Aorta (tissue), 5 donors: ENCODE measurements around the gene MAGEB6B. TPM values are rescaled to one million over a fixed set of nuclear protein-coding genes. Genes with fewer than 3 reads are reported as not detected.
"Not testable (repeated sequence)": the region's sequence is repeated elsewhere in the genome, so short reads cannot be mapped to it uniquely, and the experiment has no call there.

ENCODE experiments used
- ATAC-seq: fragments of 200-7000 bp; cut with Tn5 transposase; one replicate; pipeline ENCODE4 v1.9.1; 2022; ENCODE audit warnings: moderate library complexity; ENCODE audit not compliant: low FRiP score
- DNase-seq, 2 donors: peaks; one replicate each; pipeline ENCODE4 v3.0.0-alpha.2; 2020
- H3K27ac ChIP-seq, 2 donors: one replicate each; pipeline ENCODE4 v1.5.1; 2013; ENCODE audit warnings: low read length in 2 of 2, mild to moderate bottlenecking in 2 of 2, moderate library complexity in 2 of 2, control low read depth in 1 of 2, inconsistent platforms in 1 of 2, low read depth in 1 of 2
- H3K27me3 ChIP-seq, 2 donors: one replicate each; pipeline ENCODE4 v1.6.1; 2013; ENCODE audit warnings: control low read depth in 1 of 2, low read length in 1 of 2, mild to moderate bottlenecking in 1 of 2, moderate library complexity in 1 of 2; ENCODE audit not compliant: insufficient read depth in 2 of 2, control insufficient read depth in 1 of 2
- H3K36me3 ChIP-seq, 2 donors: one replicate each; pipeline ENCODE4 v1.6.1; 2013; ENCODE audit warnings: control low read depth in 1 of 2, low read length in 1 of 2, mild to moderate bottlenecking in 1 of 2; ENCODE audit not compliant: insufficient read depth in 2 of 2, control insufficient read depth in 1 of 2
- H3K4me1 ChIP-seq, 2 donors: one replicate each; pipeline ENCODE4 v1.6.1; 2013; ENCODE audit warnings: low read length in 2 of 2, control low read depth in 1 of 2, mild to moderate bottlenecking in 1 of 2, moderate library complexity in 1 of 2; ENCODE audit not compliant: insufficient read depth in 2 of 2, control insufficient read depth in 1 of 2
- H3K4me3 ChIP-seq, 2 donors: one replicate each; pipeline ENCODE4 v1.5.1; 2013; ENCODE audit warnings: low read length in 2 of 2, control low read depth in 1 of 2, mild to moderate bottlenecking in 1 of 2
- H3K9me3 ChIP-seq: one replicate; pipeline ENCODE4 v1.6.1; 2013; ENCODE audit warnings: mild to moderate bottlenecking, low read length; ENCODE audit not compliant: control insufficient read depth
- WGBS, 2 donors: extraction: QIAGEN DNeasy Blood & Tissue Kit; methylation state at CpG; one replicate each; pipeline ENCODE4 v1.1.7; 2013; 5-methylcytosine and 5-hydroxymethylcytosine counted together
- intact Hi-C, 2 donors: fragments of 100-400 bp; cut with DNase I; formaldehyde crosslinking; loops; one replicate each; pipeline versions ENCODE4 v1.14.2 to v1.15.0; 2022
- long read RNA-seq, 2 donors: library from polyadenylated mRNA; unstranded; transcript quantifications; one replicate each; pipeline ENCODE4 v2.0.0, GENCODE V29; 2020 to 2021
- polyA plus RNA-seq, 2 donors: library from polyadenylated mRNA; stranded (reverse); fragments of 200-250 nt; gene quantifications; one replicate each; pipeline ENCODE4 v1.2.3, GENCODE V29; 2013
- total RNA-seq, 2 donors: library from RNA; stranded (reverse); fragmentation: NEBNext Ultra II Directional; extraction: Animal tissue kit (Norgen Biotek cat#: 25700); gene quantifications; one replicate each; pipeline ENCODE4 v1.2.1, GENCODE V29; 2021
- donor health status: healthy with polysubstance abuse.
- donor health status: Bipolar disorder and iron deficiency.
- donor health status: DM: no; HTN: no; CAD: no.
- donor health status: DM: no; HTN: no; CAD: no.
- donor health status: DM: yes; HTN: yes; CAD: no.

Gene MAGEB6B
- total RNA-seq (not detected), polyA plus RNA-seq (not detected)
- long read RNA-seq, donor 1: 0 reads
- long read RNA-seq, donor 2: 0 reads

- Histone ChIP-seq H3K4me1 (no peaks in the 10 kb centered on the region), H3K4me3 (no peak within 1 kb of the TSS), H3K27me3 (no peaks in the 10 kb centered on the region), H3K27ac (no peak within 1 kb of the TSS), H3K9me3 (no peaks in the 10 kb centered on the region), H3K36me3 (no peaks in the 10 kb centered on the region)
- intact Hi-C loops: no loop called here
- 90 to 95% methylated on average over 10 of the region's 10 CpGs for WGBS, 2 donors
- DNase-seq: no peak
- no peak for ATAC-seq
Observed at GRCh38 chrX:26160301-26160700, at the start of gene MAGEB6B. TSS of gene MAGEB6B (plus strand) at chrX:26160601. CDS start at chrX:26160601, 0 bp downstream.

DNA sequence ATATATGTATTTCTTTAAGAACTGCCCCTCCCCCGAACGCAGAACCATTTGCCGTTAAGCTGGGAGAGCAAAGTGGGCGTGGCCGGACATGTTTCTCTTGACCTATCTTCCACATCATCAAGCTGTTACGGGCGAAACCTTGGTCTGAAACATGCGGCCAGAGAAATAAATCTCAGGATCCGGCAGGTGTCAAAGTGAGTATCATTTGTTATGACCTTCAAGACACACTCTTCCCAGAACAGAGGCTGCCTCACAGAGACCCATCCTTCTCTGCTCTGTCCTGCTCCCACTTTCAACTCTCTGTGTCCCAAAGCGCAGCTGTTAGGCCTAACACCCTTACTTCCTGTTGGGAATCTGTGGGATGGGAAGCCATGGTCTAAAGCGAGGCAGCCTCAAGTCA lies 22.1 kb upstream of the MAGEB6B start, which contains the start of gene MAGEB18:
TSS of gene MAGEB18 (plus strand) at position 70 of the 400 bp plus-strand sequence. CDS start 643 bp downstream, outside the sequence.
- Histone ChIP-seq H3K4me3 (no peak within 1 kb of the TSS), H3K27me3 (no peaks in the 10 kb centered on the region), H3K4me1 (no peaks in the 10 kb centered on the region), H3K27ac (no peak within 1 kb of the TSS), H3K36me3 (no peaks in the 10 kb centered on the region), H3K9me3 (no peaks in the 10 kb centered on the region)
- intact Hi-C loops: no loop called here
- 80 to 87% methylated on average over 11 of the region's 11 CpGs for WGBS, 2 donors
- no peak for ATAC-seq
- no peak for DNase-seq

GRCh38 chrX:26146024-26146423 lies 14.4 kb upstream of the MAGEB6B start:
- Histone ChIP-seq H3K27ac (no peak overlapping the region), H3K4me3 (no peak overlapping the region), H3K9me3 (no peaks in the 10 kb centered on the region), H3K4me1 (no peaks in the 10 kb centered on the region), H3K36me3 (no peaks in the 10 kb centered on the region), H3K27me3 (no peaks in the 10 kb centered on the region)
- WGBS, 2 donors: 6 to 9% methylated on average over 2 of the region's 2 CpGs
- intact Hi-C loops: no loop called here
- DNase-seq: no peak
- no peak for ATAC-seq

- intact Hi-C loops: no loop called here
- Histone ChIP-seq H3K36me3 (no peaks in the 10 kb centered on the region), H3K9me3 (no peaks in the 10 kb centered on the region), H3K4me3 (no peak within 1 kb of the TSS), H3K27ac (no peak within 1 kb of the TSS), H3K4me1 (no peaks in the 10 kb centered on the region), H3K27me3 (no peaks in the 10 kb centered on the region)
- ATAC-seq: no peak
- WGBS, 2 donors: 84 to 91% methylated on average over 17 of the region's 17 CpGs
- DNase-seq: no peak
Observed at GRCh38 chrX:26192204-26192603, 31.8 kb downstream of the MAGEB6B start, which contains the start of gene MAGEB6. TSS of gene MAGEB6 (plus strand) at chrX:26192440. CDS start at chrX:26193847, 1,407 bp downstream.

DNA sequence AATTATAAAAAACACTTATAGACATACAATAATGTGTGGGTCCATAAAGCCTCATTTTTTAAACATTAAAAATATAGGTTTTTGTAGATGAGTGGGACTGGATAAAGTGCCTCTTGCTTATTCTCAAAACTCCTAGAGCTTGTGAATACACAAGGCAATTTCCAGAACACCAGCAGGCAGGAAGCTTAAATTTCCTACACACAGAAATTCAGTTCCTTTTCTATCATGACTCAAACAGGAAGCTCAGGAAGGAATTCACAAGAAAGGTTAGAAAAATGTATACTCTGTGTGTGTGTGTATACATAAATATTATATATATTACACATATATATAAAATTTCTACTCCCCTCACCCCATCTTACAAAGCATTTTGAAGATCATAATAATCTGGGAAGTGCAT lies 43.2 kb downstream of the MAGEB6B start:
- intact Hi-C loops: no loop called here
- Histone ChIP-seq H3K27me3 (no peaks in the 10 kb centered on the region), H3K36me3 (no peaks in the 10 kb centered on the region), H3K4me3 (no peak overlapping the region), H3K4me1 (no peaks in the 10 kb centered on the region), H3K9me3 (no peaks in the 10 kb centered on the region), H3K27ac (no peak overlapping the region)
- no peak for DNase-seq
- no peak for ATAC-seq

DNA sequence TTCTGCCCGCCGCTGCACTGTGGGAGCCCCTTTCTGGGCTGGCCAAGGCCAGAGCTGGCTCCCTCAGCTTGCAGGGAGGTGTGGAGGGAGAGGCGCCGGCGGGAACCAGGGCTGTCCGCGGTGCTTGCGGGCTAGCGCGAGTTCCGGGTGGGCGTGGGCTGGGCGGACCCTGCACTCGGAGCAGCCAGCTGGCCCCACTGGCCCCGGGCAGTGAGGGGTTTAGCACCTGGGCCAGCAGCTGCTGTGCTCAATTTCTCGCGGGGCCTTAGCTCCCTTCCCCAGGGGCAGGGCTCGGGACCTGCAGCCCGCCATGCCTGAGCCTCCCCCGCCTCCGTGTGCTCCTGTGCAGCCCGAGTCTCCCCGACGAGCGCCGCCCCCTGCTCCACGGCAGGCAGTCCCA lies 44.3 kb downstream of the MAGEB6B start:
- H3K4me3 ChIP-seq, intact Hi-C loops, H3K9me3 ChIP-seq, H3K27me3 ChIP-seq, H3K27ac ChIP-seq, ATAC-seq, H3K36me3 ChIP-seq, DNase-seq, H3K4me1 ChIP-seq: not testable (repeated sequence)
- WGBS, 2 donors: 94 to 97% methylated on average over 25 to 27 of the region's 27 CpGs

DNA sequence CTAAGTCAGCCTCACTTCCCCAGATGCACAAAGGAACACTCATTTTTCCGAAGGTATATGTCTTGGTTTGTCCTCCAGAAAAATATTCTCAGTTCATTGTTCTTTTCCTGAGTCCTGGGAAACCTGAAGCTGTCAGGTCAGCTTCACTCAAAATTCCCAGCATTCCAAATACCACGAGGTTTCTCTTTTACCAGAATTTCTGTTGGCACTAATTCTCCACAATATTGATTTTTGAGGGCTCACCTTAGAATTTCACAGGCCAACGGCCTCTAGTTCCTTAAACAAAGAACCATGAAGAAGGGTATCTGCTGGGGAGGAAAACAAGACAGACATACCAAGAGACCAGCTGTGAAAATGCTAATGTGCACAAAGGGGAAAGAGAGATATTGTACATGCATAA lies 47.6 kb downstream of the MAGEB6B start:
- 29 to 41% methylated on average over 3 of the region's 3 CpGs for WGBS, 2 donors
- Histone ChIP-seq H3K27ac (no peak overlapping the region), H3K4me3 (no peak overlapping the region), H3K4me1 (no peaks in the 10 kb centered on the region), H3K9me3 (no peaks in the 10 kb centered on the region), H3K27me3 (no peaks in the 10 kb centered on the region), H3K36me3 (no peaks in the 10 kb centered on the region)
- no peak for DNase-seq
- no peak for ATAC-seq
- intact Hi-C loops: no loop called here

Other genes starting within 250 kb of the MAGEB6B start
- gene MAGEB18, start 22.3 kb upstream of the MAGEB6B start, total RNA-seq: not detected
- not detected for gene MAGEB18, start 22.3 kb upstream of the MAGEB6B start, polyA plus RNA-seq
- not detected for gene MAGEB6, start 31.8 kb downstream of the MAGEB6B start, total RNA-seq
- gene MAGEB6, start 31.8 kb downstream of the MAGEB6B start, polyA plus RNA-seq: not detected
- gene MAGEB5, start 55.6 kb downstream of the MAGEB6B start, total RNA-seq: not detected
- not detected for gene MAGEB5, start 55.6 kb downstream of the MAGEB6B start, polyA plus RNA-seq